HPDE6-E6E7 (cell line): ENCODE results near the gene CCDC142.
"Not testable (repeated sequence)": the region's sequence is repeated elsewhere in the genome, so short reads cannot be mapped to it uniquely, and the experiment has no call there.

Experiments used
- DNase-seq: peaks from one replicate; pipeline ENCODE4 v3.0.0; 2011; ENCODE audit warnings: missing footprints; ENCODE audit errors: extremely low spot score

The CCDC142 gene

GRCh38 chr2:74498500-74499266, 15.9 kb upstream of the CCDC142 start:
- DNase-seq: no peak

- DNase-seq: no peak
These were observed 15.1 kb upstream of the CCDC142 start for GRCh38 chr2:74497777-74498499.

- no peak for DNase-seq
These were observed 14.4 kb upstream of the CCDC142 start for GRCh38 chr2:74496997-74497776.

GRCh38 chr2:74495440-74495839, 12.6 kb upstream of the CCDC142 start:
- DNase-seq: no peak

GRCh38 chr2:74493546-74493945, 10.7 kb upstream of the CCDC142 start:
- DNase-seq: no peak

- no peak for DNase-seq
These were observed 9.1 kb upstream of the CCDC142 start for GRCh38 chr2:74491648-74492544.

- no peak for DNase-seq
These were observed 7.1 kb upstream of the CCDC142 start for GRCh38 chr2:74489906-74490305.

- no peak for DNase-seq
These were observed 6.1 kb upstream of the CCDC142 start for GRCh38 chr2:74488643-74489481.

GRCh38 chr2:74486141-74486540, 3.3 kb upstream of the CCDC142 start:
- DNase-seq: no peak

- DNase-seq: not testable (repeated sequence)
These were observed 922 bp upstream of the CCDC142 start for GRCh38 chr2:74483675-74484164.

GRCh38 chr2:74481961-74482800, 617 bp downstream of the CCDC142 start:
- DNase-seq: no peak

- no peak for DNase-seq
These were observed 1.4 kb downstream of the CCDC142 start for GRCh38 chr2:74481431-74481830.

- DNase-seq: no peak
These were observed 7.9 kb downstream of the CCDC142 start for GRCh38 chr2:74474899-74475298.

- no peak for DNase-seq
These were observed 8.3 kb downstream of the CCDC142 start for GRCh38 chr2:74474481-74474880.

- DNase-seq: no peak
These were observed 9.9 kb downstream of the CCDC142 start for GRCh38 chr2:74472945-74473258.

GRCh38 chr2:74472086-74472944, 10.5 kb downstream of the CCDC142 start, which contains the start of gene MRPL53:
Gene MRPL53 (minus strand): TSS chr2:74472680. CDS start chr2:74472660, 20 bp downstream.
- no peak for DNase-seq

- no peak for DNase-seq
These were observed 11.3 kb downstream of the CCDC142 start for GRCh38 chr2:74471332-74472065.

GRCh38 chr2:74470742-74471141, 12.1 kb downstream of the CCDC142 start:
- not testable (repeated sequence) for DNase-seq
